ENCODE results near the gene STAU1.
A peak's percentile ranks its signal among the peaks of the same experiment; 100 is the strongest.
"Not testable (repeated sequence)": the region's sequence is repeated elsewhere in the genome, so short reads cannot be mapped to it uniquely, and the experiment has no call there.

STAU1 gene

GRCh38 chr20:49103647-49104364 lies 84.3 kb downstream of the STAU1 start:
- no peaks in the 10 kb centered on the region for H3K27me3 Mint-ChIP-seq (ENCODE audit: low read depth)
- H3K27ac Mint-ChIP-seq, result peak overlapping the region; percentile 11

GRCh38 chr20:49103019-49103418 lies 85.1 kb downstream of the STAU1 start:
- Mint-ChIP-seq H3K4me1 (ENCODE audit: low read depth) (peaks cover 16% of the 10 kb centered on the region), H3K9me3 (no peaks in the 10 kb centered on the region), H3K27ac (no peak overlapping the region), H3K27me3 (ENCODE audit: low read depth) (no peaks in the 10 kb centered on the region), H3K36me3 (ENCODE audit: low read depth) (peaks cover 32% of the 10 kb centered on the region), H3K4me3 (no peak overlapping the region)

More at GRCh38 chr20:49103647-49104364, 84.3 kb downstream of the STAU1 start:
- no peak overlapping the region for H3K4me3 Mint-ChIP-seq
- peaks cover 16% of the 10 kb centered on the region for H3K4me1 Mint-ChIP-seq (ENCODE audit: low read depth)
- peaks cover 30% of the 10 kb centered on the region for H3K36me3 Mint-ChIP-seq (ENCODE audit: low read depth)
- no peaks in the 10 kb centered on the region for H3K9me3 Mint-ChIP-seq

GRCh38 chr20:49100972-49101371 lies 87.2 kb downstream of the STAU1 start:
- H3K27me3 Mint-ChIP-seq (ENCODE audit: low read depth), result no peaks in the 10 kb centered on the region
- peak overlapping the region; percentile 29 for H3K4me3 Mint-ChIP-seq
- H3K4me1 Mint-ChIP-seq (ENCODE audit: low read depth), result peaks cover 16% of the 10 kb centered on the region
- no peaks in the 10 kb centered on the region for H3K9me3 Mint-ChIP-seq
- H3K36me3 Mint-ChIP-seq (ENCODE audit: low read depth), result peaks cover 47% of the 10 kb centered on the region
- peak overlapping the region; percentile 77 for H3K27ac Mint-ChIP-seq

- not testable (repeated sequence) for H3K4me3 Mint-ChIP-seq; H3K27ac Mint-ChIP-seq; H3K27me3 Mint-ChIP-seq (ENCODE audit: low read depth); H3K9me3 Mint-ChIP-seq
- Mint-ChIP-seq H3K4me1 (ENCODE audit: low read depth) (peaks cover 16% of the 10 kb centered on the region), H3K36me3 (ENCODE audit: low read depth) (peaks cover 48% of the 10 kb centered on the region)
Measured at GRCh38 chr20:49100292-49100691, 87.8 kb downstream of the STAU1 start.

- Mint-ChIP-seq H3K4me3 (no peak overlapping the region), H3K9me3 (no peaks in the 10 kb centered on the region), H3K36me3 (ENCODE audit: low read depth) (peaks cover 58% of the 10 kb centered on the region), H3K27me3 (ENCODE audit: low read depth) (no peaks in the 10 kb centered on the region), H3K27ac (peak overlapping the region; percentile 57), H3K4me1 (ENCODE audit: low read depth) (peaks cover 16% of the 10 kb centered on the region)
Measured at GRCh38 chr20:49099011-49099410, 89.1 kb downstream of the STAU1 start.

GRCh38 chr20:49098136-49098535 lies 90.0 kb downstream of the STAU1 start:
- Mint-ChIP-seq H3K4me3 (no peak overlapping the region), H3K4me1 (ENCODE audit: low read depth) (peaks cover 16% of the 10 kb centered on the region), H3K9me3 (no peaks in the 10 kb centered on the region), H3K36me3 (ENCODE audit: low read depth) (peaks cover 56% of the 10 kb centered on the region), H3K27ac (no peak overlapping the region), H3K27me3 (ENCODE audit: low read depth) (no peaks in the 10 kb centered on the region)

- H3K4me3 Mint-ChIP-seq, result no peak overlapping the region
- H3K4me1 Mint-ChIP-seq (ENCODE audit: low read depth), result peaks cover 16% of the 10 kb centered on the region
- no peak overlapping the region for H3K27ac Mint-ChIP-seq
- peaks cover 56% of the 10 kb centered on the region for H3K36me3 Mint-ChIP-seq (ENCODE audit: low read depth)
- H3K27me3 Mint-ChIP-seq (ENCODE audit: low read depth), result no peaks in the 10 kb centered on the region
- H3K9me3 Mint-ChIP-seq, result no peaks in the 10 kb centered on the region
Measured at GRCh38 chr20:49097159-49097558, 91.0 kb downstream of the STAU1 start.

- Mint-ChIP-seq H3K4me3 (no peak overlapping the region), H3K27ac (no peak overlapping the region), H3K36me3 (ENCODE audit: low read depth) (peaks cover 54% of the 10 kb centered on the region), H3K4me1 (ENCODE audit: low read depth) (peaks cover 10% of the 10 kb centered on the region), H3K27me3 (ENCODE audit: low read depth) (no peaks in the 10 kb centered on the region), H3K9me3 (no peaks in the 10 kb centered on the region)
Measured at GRCh38 chr20:49096203-49096730, 91.9 kb downstream of the STAU1 start.

GRCh38 chr20:49091762-49092161 lies 96.4 kb downstream of the STAU1 start:
- peaks cover 44% of the 10 kb centered on the region for H3K36me3 Mint-ChIP-seq (ENCODE audit: low read depth)
- H3K4me1 Mint-ChIP-seq (ENCODE audit: low read depth), result no peaks in the 10 kb centered on the region
- no peak overlapping the region for H3K4me3 Mint-ChIP-seq

GRCh38 chr20:49091104-49091503 lies 97.0 kb downstream of the STAU1 start:
- Mint-ChIP-seq H3K4me1 (ENCODE audit: low read depth) (no peaks in the 10 kb centered on the region), H3K4me3 (no peak overlapping the region), H3K36me3 (ENCODE audit: low read depth) (peaks cover 40% of the 10 kb centered on the region), H3K27me3 (ENCODE audit: low read depth) (no peaks in the 10 kb centered on the region), H3K27ac (no peak overlapping the region), H3K9me3 (no peaks in the 10 kb centered on the region)

More at GRCh38 chr20:49091762-49092161, 96.4 kb downstream of the STAU1 start:
- Mint-ChIP-seq H3K27me3 (ENCODE audit: low read depth) (no peaks in the 10 kb centered on the region), H3K9me3 (no peaks in the 10 kb centered on the region), H3K27ac (no peak overlapping the region)

GRCh38 chr20:49082295-49082694 lies 105.8 kb downstream of the STAU1 start:
- H3K4me1 Mint-ChIP-seq (ENCODE audit: low read depth); H3K27ac Mint-ChIP-seq; H3K9me3 Mint-ChIP-seq; H3K27me3 Mint-ChIP-seq (ENCODE audit: low read depth); H3K4me3 Mint-ChIP-seq: not testable (repeated sequence)
- H3K36me3 Mint-ChIP-seq (ENCODE audit: low read depth), result peaks cover 43% of the 10 kb centered on the region

GRCh38 chr20:49078310-49078709 lies 109.8 kb downstream of the STAU1 start:
- Mint-ChIP-seq H3K9me3 (no peaks in the 10 kb centered on the region), H3K27me3 (ENCODE audit: low read depth) (no peaks in the 10 kb centered on the region), H3K4me1 (ENCODE audit: low read depth) (peaks cover 4% of the 10 kb centered on the region), H3K4me3 (no peak overlapping the region), H3K36me3 (ENCODE audit: low read depth) (peaks cover 34% of the 10 kb centered on the region), H3K27ac (no peak overlapping the region)

GRCh38 chr20:49074521-49074920 lies 113.6 kb downstream of the STAU1 start:
- peaks cover 7% of the 10 kb centered on the region for H3K4me1 Mint-ChIP-seq (ENCODE audit: low read depth)
- H3K9me3 Mint-ChIP-seq, result no peaks in the 10 kb centered on the region
- peaks cover 32% of the 10 kb centered on the region for H3K36me3 Mint-ChIP-seq (ENCODE audit: low read depth)
- no peaks in the 10 kb centered on the region for H3K27me3 Mint-ChIP-seq (ENCODE audit: low read depth)
- no peak overlapping the region for H3K27ac Mint-ChIP-seq
- H3K4me3 Mint-ChIP-seq, result no peak overlapping the region
